VCaP (cell line): ENCODE measurements around the gene TCTN3.
A peak's percentile ranks its signal among the peaks of the same experiment; 100 is the strongest.
"Not testable (repeated sequence)": the region's sequence is repeated elsewhere in the genome, so short reads cannot be mapped to it uniquely, and the experiment has no call there.

ENCODE experiments used
- H3K27ac ChIP-seq: fragments of 450-650 bp; 2 replicates; pipeline ENCODE4 v1.5.1; 2017
- TF ChIP-seq, protein P1 (sequence below): fragments of 450-650 bp; conservative IDR thresholded peaks from 2 replicates; pipeline ENCODE4 v1.5.1; 2017; ENCODE audit warnings: mild to moderate bottlenecking, moderate library complexity

The TCTN3 gene

DNA sequence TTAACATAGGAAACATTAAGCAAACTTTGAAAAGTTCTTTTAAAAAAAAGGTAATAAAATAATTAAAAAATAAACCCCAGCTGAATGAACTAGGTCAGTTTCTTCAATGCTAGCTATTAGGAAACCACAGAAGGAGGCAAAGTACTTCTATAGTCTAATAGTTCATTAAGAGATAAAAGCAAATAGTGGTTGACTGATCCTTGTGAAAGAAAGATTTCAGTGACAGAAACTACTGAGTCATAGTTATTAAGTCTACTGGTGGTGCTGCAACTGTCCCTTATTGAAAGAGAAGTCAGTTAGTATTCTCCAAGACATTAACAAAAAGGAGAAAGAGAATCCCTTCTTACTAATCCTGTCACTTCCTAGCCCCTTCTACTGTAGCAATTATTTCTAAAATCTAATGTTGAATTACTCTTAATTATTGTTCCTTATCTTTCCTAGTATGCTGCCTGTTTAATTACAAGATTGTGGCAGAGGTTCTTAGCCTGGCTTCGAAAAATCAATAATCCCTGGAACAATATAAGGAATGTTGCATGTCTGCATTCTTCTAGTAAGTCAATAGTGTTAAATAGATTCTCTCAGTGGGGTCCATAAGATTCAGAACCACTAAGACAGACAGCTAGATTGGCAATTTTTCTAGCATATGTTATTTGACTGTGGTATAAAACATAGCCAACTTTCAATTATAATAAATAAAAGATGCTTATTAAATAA lies 18.2 kb downstream of the TCTN3 start:
- TF ChIP-seq, protein P1, sequence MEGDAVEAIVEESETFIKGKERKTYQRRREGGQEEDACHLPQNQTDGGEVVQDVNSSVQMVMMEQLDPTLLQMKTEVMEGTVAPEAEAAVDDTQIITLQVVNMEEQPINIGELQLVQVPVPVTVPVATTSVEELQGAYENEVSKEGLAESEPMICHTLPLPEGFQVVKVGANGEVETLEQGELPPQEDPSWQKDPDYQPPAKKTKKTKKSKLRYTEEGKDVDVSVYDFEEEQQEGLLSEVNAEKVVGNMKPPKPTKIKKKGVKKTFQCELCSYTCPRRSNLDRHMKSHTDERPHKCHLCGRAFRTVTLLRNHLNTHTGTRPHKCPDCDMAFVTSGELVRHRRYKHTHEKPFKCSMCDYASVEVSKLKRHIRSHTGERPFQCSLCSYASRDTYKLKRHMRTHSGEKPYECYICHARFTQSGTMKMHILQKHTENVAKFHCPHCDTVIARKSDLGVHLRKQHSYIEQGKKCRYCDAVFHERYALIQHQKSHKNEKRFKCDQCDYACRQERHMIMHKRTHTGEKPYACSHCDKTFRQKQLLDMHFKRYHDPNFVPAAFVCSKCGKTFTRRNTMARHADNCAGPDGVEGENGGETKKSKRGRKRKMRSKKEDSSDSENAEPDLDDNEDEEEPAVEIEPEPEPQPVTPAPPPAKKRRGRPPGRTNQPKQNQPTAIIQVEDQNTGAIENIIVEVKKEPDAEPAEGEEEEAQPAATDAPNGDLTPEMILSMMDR, result no peak
- peak overlapping the region; percentile 56 for H3K27ac ChIP-seq

DNA sequence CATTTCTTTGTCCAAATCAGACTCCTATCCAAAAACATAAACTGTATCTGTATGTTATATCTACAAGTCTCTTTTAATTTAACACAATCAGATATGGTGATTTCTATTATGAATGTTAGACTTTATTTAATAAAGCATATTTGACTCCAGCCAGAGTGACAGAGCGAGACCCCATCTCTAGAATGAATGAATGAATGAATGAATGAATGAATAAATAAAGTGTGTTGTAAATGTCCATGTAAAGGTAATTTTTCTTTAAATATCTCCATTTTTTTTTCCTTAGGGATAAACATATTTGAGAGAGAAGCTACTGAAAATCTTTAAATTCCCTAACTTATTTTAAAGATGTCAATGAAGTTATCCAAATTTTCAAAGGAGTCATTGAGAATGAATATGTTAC lies 19.1 kb downstream of the TCTN3 start:
- peak overlapping the region; percentile 56 for H3K27ac ChIP-seq
- TF ChIP-seq, protein P1, result no peak

DNA sequence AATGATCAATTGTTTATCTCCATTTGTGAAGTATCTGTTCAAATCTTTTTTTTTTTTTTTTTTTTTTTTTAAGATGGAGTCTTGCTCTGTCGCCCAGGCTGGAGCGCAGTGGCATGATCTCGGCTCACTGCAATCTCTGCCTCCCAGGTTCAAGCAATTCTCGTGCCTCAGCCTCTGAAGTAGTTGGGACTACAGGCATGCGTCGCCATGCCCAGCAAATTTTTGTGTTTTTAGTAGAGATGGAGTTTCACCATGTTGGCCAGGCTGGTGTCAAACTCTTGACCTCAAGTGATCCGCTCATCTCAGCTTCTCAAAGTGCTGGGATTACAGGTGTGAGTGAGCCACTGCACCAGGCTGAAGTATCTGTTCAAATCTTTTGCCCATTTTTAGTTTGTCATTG lies 21.1 kb downstream of the TCTN3 start:
- not testable (repeated sequence) for H3K27ac ChIP-seq

DNA sequence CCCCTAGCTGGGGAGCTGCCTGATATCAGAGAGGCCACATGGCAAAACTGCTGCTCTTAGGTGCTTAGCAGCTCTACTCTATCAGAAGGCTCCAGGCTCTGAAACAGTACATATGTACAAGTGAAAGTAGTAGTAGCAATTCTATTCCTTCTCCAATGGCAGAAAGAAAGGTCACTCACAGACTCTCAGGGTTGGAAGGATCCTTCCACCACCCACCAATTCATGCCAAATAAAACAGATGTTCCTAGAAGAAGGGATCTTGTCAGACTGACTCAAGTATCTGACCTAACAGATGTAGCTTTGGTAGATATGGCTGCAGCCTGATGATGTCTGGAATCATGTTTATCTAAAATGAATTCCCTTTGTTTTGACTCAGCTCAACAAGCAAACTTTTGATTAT lies 29.2 kb downstream of the TCTN3 start:
- H3K27ac ChIP-seq, result no peak overlapping the region
- TF ChIP-seq, protein P1, result no peak

GRCh38 chr10:95663496-95663895 lies 30.2 kb downstream of the TCTN3 start:
- TF ChIP-seq, protein P1, result no peak

DNA sequence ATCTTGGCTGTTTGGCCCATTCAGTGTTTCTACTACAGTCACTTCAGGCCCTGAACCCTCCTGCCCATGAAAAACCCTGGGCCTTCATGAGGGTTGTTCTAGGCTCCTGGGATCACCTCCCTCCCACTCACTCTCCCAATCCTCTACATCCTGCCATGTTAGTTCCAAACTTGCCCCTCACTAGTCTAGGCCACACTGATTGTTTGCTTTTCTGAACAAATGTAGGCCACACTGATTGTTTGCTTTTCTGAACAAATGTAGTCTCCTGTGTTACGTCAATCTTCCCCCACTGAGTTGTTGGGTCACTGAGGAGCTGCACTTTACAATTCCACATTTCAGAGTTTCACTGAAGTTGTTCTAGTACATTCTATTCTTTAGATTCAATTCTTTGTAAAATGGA lies 31.9 kb downstream of the TCTN3 start:
- H3K27ac ChIP-seq, result no peak overlapping the region
- TF ChIP-seq, protein P1, result no peak

More at GRCh38 chr10:95663496-95663895, 30.2 kb downstream of the TCTN3 start:
- H3K27ac ChIP-seq, result no peak overlapping the region

GRCh38 chr10:95660283-95660682 lies 33.4 kb downstream of the TCTN3 start:
- no peak overlapping the region for H3K27ac ChIP-seq
- TF ChIP-seq, protein P1, result no peak

DNA sequence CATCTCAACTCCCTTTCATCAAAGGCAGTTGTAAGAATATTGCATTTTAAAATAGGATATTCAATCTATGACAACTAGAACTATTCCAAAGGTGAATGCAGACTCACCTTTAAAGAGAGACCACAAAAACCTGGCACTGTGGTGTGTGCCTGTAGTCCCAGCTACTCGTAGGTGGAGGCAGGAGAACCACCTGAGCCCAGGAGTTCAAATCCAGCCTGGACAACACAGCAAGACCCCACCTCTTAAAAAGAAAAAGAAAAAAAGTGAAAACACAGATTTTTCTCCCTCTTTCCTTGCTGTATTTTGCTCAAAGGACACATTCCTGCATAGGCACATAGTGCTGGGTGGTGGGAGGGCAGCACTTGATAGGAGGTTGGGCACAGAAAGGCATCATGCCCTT lies 36.5 kb downstream of the TCTN3 start:
- peak overlapping the region; percentile 79 for H3K27ac ChIP-seq
- TF ChIP-seq, protein P1, result no peak
